Heart left ventricle (tissue), 16 donors: ENCODE data around the gene PCGF2. TPM values are rescaled to one million over a fixed set of nuclear protein-coding genes. Genes with fewer than 3 reads are reported as not detected.

Experiments
- ATAC-seq, 4 donors: fragments of 200-7000 bp; cut with Tn5 transposase; one replicate each; pipeline ENCODE4 v1.9.1; 2020 to 2022; ENCODE audit warnings: moderate library complexity in 4 of 4, mild to moderate bottlenecking in 3 of 4, moderate number of reproducible peaks in 1 of 4
- DNase-seq, 5 donors: peaks; one replicate each; pipeline ENCODE4 v3.0.0-alpha.2; 2020
- H3K27ac ChIP-seq, 12 donors: fragments of 200-600 bp; sonication (generic) in 4 of 12; one replicate each; pipeline versions ENCODE4 v1.5.0 to v1.8.0; 2016 to 2022; ENCODE audit warnings: mild to moderate bottlenecking in 2 of 12
- H3K27me3 ChIP-seq, 9 donors: fragments of 200-600 bp; sonication (generic) in 2 of 9; one replicate each; pipeline versions ENCODE4 v1.5.1 to v1.8.0; 2016 to 2022; ENCODE audit warnings: mild to moderate bottlenecking in 3 of 9
- H3K36me3 ChIP-seq, 9 donors: fragments of 200-600 bp; sonication (generic) in 2 of 9; one replicate each; pipeline versions ENCODE4 v1.5.0 to v1.8.0; 2018 to 2022; ENCODE audit warnings: mild to moderate bottlenecking in 2 of 9
- H3K4me1 ChIP-seq, 12 donors: fragments of 200-600 bp; sonication (generic) in 4 of 12; one replicate each; pipeline versions ENCODE4 v1.5.0 to v1.8.0; 2016 to 2022; ENCODE audit warnings: mild to moderate bottlenecking in 3 of 12
- H3K4me3 ChIP-seq, 12 donors: fragments of 200-600 bp; sonication (generic) in 4 of 12; one replicate each; pipeline versions ENCODE4 v1.5.0 to v1.8.0; 2017 to 2022; ENCODE audit warnings: mild to moderate bottlenecking in 9 of 12, moderate library complexity in 4 of 12
- H3K9me3 ChIP-seq, 12 donors: fragments of 200-600 bp; sonication (generic) in 4 of 12; one replicate each; pipeline versions ENCODE4 v1.5.0 to v1.8.0; 2016 to 2022; ENCODE audit warnings: mild to moderate bottlenecking in 1 of 12
- POLR2A ChIP-seq, 2 donors: fragments of 450-650 bp; IDR thresholded peaks; one replicate each; pipeline ENCODE4 v1.6.1; 2017; ENCODE audit warnings: antibody characterized with exemption in 2 of 2, mild to moderate bottlenecking in 2 of 2, moderate library complexity in 2 of 2
- WGBS, 4 donors: extraction: QIAGEN DNeasy Blood & Tissue Kit in 2 of 4; methylation state at CpG; one replicate each; pipeline versions ENCODE4 v1.1.5 to v1.1.7; 2013 to 2018; 5-methylcytosine and 5-hydroxymethylcytosine counted together
- intact Hi-C, 10 donors: fragments of 100-400 bp; cut with DNase I; formaldehyde crosslinking; loops; one replicate each; pipeline versions ENCODE4 v1.11.1 to v1.14.2; 2022
- long read RNA-seq, 3 donors: library from polyadenylated mRNA; unstranded; transcript quantifications; one replicate each; pipeline ENCODE4 v2.0.0, GENCODE V29; 2020 to 2021
- polyA plus RNA-seq, 2 donors: library from polyadenylated mRNA; stranded (reverse); fragments of 200-250 nt; gene quantifications; one replicate each; pipeline ENCODE4 v1.2.3, GENCODE V29; 2013
- total RNA-seq, 9 donors: library from RNA; depleted of rRNA in 2 of 9; stranded (reverse); fragments of >200 nt in 2 of 9; fragmentation: NEBNext Ultra II Directional in 3 of 9; extraction: Animal tissue kit (Norgen Biotek cat#: 25700) in 3 of 9; gene quantifications; one replicate each; pipeline versions ENCODE4 v1.1.0 to v1.2.4, GENCODE V29; 2016 to 2023
- TF ChIP-seq, protein P1 (sequence below), 12 donors: fragments of 200-600 bp; sonication (generic) in 4 of 12; IDR thresholded peaks; one replicate each; pipeline versions ENCODE4 v1.5.0 to v1.8.0; 2018 to 2022; ENCODE audit warnings: antibody characterized with exemption in 12 of 12, mild to moderate bottlenecking in 5 of 12
- donor health status: ischemic (EF 13 %, LVEDD 7.1; RV severe dilation, severe dysfunction).
- donor health status: healthy with polysubstance abuse.
- donor health status: DM: no; HTN: yes; CAD: no.
- donor health status: DM: no; HTN: no; CAD: no.
- donor health status: ischemic (EF 25% LVEDD 6.9; RV normal size, moderate dysfunction).
- donor health status: ischemic (EF 25% LVEDD 5.7; RV mildly dilated, moderate dysfunction).
- donor health status: healthy.
- donor health status: DM: yes; HTN: yes; CAD: no.
- donor health status: ischemic (EF 35%, LVEDD 5.7; RV mildly dilated, moderate dysfunction).
- donor health status: nonischemic (EF 11% LVEDD 7.7; RV severe dilation, severe dysfunction).
- donor health status: DM: yes; HTN: yes; CAD: no.
- donor health status: PGD.
- donor health status: ischemic (EF 29% LVEDD 5.4; RV normal size, mild dysfunction).
- donor health status: nonischemic (EF 23%, LVEDD 6.1; RV moderate dilation, normal function).

PCGF2 gene
- total RNA-seq (10 to 100 TPM in 7 of 9 donors, 1 to 10 TPM in 2; 3.8 to 26.3 (median 21.9) TPM), polyA plus RNA-seq (10 to 100 TPM; 16.5 to 33.6 TPM)
- long read RNA-seq, donor 1, partial matches to known transcripts: 5 of 8 reads
- long read RNA-seq, donor 1, other reads (novel, unspliced or antisense): 3 of 8 reads
- long read RNA-seq, donor 2, partial matches to known transcripts: 16 of 16 reads
- long read RNA-seq, donor 2, other reads (novel, unspliced or antisense): 0 of 16 reads
- long read RNA-seq, donor 3, partial matches to known transcripts: 1 of 5 reads
- long read RNA-seq, donor 3, other reads (novel, unspliced or antisense): 4 of 5 reads

DNA sequence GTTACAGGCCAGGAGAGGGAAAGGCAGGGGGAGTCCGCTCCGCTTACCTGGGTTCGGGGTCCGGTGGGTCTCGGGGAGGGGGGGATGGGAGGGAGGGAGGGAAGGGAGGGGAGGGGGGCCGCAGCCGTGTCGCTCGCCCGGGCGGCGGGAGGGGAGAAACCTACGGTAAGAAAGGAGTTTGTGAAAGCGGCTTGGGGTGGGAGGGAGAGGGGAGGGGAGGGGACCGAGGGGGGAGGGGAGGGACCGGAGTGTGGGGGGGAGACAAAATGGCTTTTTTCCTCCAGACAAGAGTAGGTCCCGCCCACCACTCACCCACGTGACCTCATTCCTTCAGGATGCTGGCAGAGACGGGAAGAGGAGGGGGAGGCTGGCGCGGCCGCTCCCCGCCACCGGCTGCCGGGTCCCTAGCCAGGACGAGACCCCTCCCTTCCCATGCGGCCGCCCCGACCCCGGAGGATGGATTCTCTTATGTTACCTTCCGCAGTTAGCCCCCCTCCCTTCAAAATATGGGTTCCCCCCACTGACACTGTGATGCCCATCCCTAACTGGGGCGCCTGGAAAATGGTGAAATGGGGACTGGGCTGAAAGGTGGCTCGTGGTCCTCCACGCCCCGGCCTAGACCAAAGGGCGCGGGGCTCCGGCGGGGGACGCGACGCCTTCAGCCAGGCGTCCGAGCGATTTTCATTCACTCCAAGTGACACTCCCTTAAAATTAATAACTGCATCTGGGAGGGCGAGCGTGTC is at the start of gene PCGF2:
PCGF2 (minus strand) TSS at position 188 of the 743 bp plus-strand sequence. CDS start 7,934 bp downstream, outside the sequence.
- DNase-seq (peak; percentile 91 to 96 (median 94)), ATAC-seq (peak in 3 of 4 donors; percentile 9 to 43 (median 21))
- Histone ChIP-seq H3K27ac (peak within 1 kb of the TSS; percentile 87 to 99 (median 96)), H3K36me3 (no peaks in the 10 kb centered on the region), H3K9me3 (no peaks in the 10 kb centered on the region), H3K27me3 (peaks cover 0 to 27% (median 0%) of the 10 kb centered on the region in 9 donors), H3K4me3 (peak within 1 kb of the TSS; percentile 43 to 98 (median 93)), H3K4me1 (peaks cover 0 to 81% (median 49%) of the 10 kb centered on the region in 12 donors)
- WGBS, 4 donors: 0 to 2% (median 1%) methylated on average over 33 to 47 of the region's 47 CpGs
- intact Hi-C loops: loop anchor here in 2 of 10 donors (2.0 kb wide), 2 partner anchors 18 to 46 kb away; partner anchors contain the start of gene CISD3 (in 2 of the 2)
- TF ChIP-seq POLR2A (IDR thresholded peaks at IDR 0.05): peak in 1 of 2 donors; percentile 68
- TF ChIP-seq, protein P1, sequence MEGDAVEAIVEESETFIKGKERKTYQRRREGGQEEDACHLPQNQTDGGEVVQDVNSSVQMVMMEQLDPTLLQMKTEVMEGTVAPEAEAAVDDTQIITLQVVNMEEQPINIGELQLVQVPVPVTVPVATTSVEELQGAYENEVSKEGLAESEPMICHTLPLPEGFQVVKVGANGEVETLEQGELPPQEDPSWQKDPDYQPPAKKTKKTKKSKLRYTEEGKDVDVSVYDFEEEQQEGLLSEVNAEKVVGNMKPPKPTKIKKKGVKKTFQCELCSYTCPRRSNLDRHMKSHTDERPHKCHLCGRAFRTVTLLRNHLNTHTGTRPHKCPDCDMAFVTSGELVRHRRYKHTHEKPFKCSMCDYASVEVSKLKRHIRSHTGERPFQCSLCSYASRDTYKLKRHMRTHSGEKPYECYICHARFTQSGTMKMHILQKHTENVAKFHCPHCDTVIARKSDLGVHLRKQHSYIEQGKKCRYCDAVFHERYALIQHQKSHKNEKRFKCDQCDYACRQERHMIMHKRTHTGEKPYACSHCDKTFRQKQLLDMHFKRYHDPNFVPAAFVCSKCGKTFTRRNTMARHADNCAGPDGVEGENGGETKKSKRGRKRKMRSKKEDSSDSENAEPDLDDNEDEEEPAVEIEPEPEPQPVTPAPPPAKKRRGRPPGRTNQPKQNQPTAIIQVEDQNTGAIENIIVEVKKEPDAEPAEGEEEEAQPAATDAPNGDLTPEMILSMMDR (IDR thresholded peaks at IDR 0.05): no peak

DNA sequence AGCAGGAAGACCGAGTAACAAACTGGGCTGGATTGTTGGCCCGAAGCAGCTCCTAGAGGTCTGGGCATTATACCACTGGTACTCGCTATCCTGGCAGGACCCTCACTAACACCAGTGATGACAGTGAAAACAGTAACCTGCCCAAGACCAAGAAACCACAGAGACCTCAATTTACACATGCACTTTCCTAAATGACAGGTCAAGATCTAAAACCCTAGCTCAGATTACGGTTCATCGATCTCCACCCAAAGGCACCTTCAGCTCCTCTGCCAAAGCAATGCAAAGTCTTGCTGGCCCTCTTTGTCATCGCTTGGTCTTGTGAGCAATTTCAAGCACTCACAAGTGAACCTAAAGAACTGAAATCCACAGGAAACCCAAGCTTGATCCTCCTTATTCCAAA is 49.7 kb upstream of the PCGF2 start:
- no peaks in the 10 kb centered on the region for H3K27me3 ChIP-seq
- intact Hi-C loops: loop anchor here in 5 of 10 donors (2.0 to 5.0 kb wide), 2 partner anchors 45 to 46 kb away; partner anchors contain the start of gene PSMB3 (in 5 of the 5)
- no peak for DNase-seq
- H3K4me1 ChIP-seq: peaks cover 6 to 42% (median 27%) of the 10 kb centered on the region in 12 donors
- no peak for ATAC-seq
- TF ChIP-seq, protein P1 (IDR thresholded peaks at IDR 0.05): no peak
- no peak for TF ChIP-seq POLR2A (IDR thresholded peaks at IDR 0.05)
- H3K9me3 ChIP-seq: no peaks in the 10 kb centered on the region
- WGBS, 4 donors: 73 to 80% (median 78%) methylated on average over 6 of the region's 6 CpGs
- peak overlapping the region in 10 of 12 donors; percentile 2 to 98 (median 84) for H3K4me3 ChIP-seq
- peak overlapping the region in 10 of 12 donors; percentile 15 to 100 (median 98) for H3K27ac ChIP-seq
- peaks cover 0 to 41% (median 37%) of the 10 kb centered on the region in 9 donors for H3K36me3 ChIP-seq

DNA sequence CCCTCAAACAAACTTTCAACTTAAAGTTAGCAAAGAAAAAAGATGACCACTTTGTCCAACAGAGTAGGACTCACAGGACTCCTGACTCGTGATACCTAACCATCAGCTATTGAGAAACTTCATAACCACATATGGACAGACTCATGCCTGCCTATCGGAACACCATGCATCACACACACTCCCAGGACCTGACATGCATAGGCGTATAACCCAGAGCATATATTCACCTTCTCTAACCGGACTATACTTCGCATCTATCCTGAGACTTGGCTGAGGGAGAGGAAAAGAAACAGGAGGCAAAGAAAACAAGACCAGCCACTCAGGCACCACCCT is 49.0 kb upstream of the PCGF2 start:
- WGBS, 4 donors: 66 to 82% (median 79%) methylated on average over 5 of the region's 5 CpGs
- DNase-seq (no peak), ATAC-seq (no peak)
- no peaks in the 10 kb centered on the region for H3K27me3 ChIP-seq
- no peaks in the 10 kb centered on the region for H3K9me3 ChIP-seq
- TF ChIP-seq POLR2A (IDR thresholded peaks at IDR 0.05): no peak
- TF ChIP-seq, protein P1 (IDR thresholded peaks at IDR 0.05): no peak
- peak overlapping the region in 2 of 12 donors; percentile 98 to 100 for H3K27ac ChIP-seq
- intact Hi-C loops: loop anchor here in 2 of 10 donors (5.0 kb wide), 1 partner anchor 45 kb away; the partner anchor contains the start of gene PSMB3 (in 2 of the 2)
- peak overlapping the region in 7 of 12 donors; percentile 2 to 98 (median 91) for H3K4me3 ChIP-seq
- peaks cover 6 to 42% (median 27%) of the 10 kb centered on the region in 12 donors for H3K4me1 ChIP-seq
- peaks cover 0 to 39% (median 35%) of the 10 kb centered on the region in 9 donors for H3K36me3 ChIP-seq
